Measurements from ENCODE around the gene VPS16.
A peak's percentile ranks its signal among the peaks of the same experiment; 100 is the strongest.

The VPS16 gene

DNA sequence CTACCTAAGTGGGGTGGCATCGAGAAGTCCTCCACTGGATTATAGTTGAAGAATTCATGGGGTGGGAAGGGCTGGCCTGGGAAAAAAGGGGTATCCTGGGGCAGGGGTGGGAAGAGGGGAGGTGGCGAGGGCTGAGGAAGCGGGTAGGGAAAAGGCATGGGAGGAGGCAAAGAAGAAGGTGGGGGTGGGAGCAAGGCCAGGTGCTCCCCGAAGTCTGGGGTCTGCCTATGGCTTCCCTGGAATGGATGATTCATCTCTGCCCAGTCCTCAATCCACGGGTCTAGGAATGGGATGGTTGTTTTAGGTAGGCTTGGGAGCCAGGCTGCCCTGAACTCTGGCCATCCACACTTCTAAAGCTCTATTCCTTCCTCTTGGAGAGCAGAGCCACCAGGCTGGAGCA lies 4.5 kb upstream of the VPS16 start:
- DNase-seq, result no peak

GRCh38 chr20:2837221-2837960 lies 3.2 kb upstream of the VPS16 start:
- peak; percentile 30 for DNase-seq

GRCh38 chr20:2838170-2838797 lies 2.3 kb upstream of the VPS16 start:
- peak; percentile 54 for DNase-seq

DNA sequence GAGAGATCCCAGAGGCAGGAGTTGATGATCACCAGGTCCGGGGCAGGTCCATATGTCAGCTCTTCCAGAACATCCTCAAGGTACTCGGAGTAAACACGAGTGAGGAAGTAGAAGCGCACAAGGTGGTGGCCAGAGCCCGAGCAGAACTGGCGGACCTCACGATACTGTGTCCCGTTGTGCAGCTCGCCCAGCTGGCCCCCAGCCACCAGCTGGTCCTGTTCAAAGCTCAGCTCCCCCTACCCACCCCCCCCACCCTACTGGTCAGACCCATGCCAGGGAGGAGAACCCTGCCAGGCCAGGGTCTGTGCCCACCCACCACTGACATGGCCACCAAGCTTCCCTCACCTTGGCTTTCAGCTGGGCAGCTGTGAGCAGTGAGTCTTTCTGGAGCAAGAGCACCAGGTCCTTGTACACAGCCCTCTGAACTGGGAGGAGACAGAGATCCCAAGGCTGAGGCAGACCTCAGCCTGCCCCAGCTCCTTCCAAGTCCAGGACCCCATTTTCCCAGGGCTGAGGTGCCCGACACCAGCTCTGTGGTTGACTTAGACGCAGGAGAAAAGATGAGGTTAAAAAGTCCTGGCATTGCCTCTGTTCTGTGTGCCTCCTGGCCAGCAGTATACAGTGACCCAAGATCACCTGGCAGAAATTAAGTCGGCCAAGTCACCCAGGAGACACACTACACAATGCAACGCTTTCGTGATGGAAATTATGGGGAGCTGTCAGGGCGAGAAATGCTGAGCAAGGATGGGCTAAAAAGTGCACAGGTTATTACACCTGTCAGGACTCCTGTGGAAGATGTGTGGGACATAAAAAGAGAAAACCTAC lies 1.5 kb upstream of the VPS16 start:
- DNase-seq, result peak; percentile 45

DNA sequence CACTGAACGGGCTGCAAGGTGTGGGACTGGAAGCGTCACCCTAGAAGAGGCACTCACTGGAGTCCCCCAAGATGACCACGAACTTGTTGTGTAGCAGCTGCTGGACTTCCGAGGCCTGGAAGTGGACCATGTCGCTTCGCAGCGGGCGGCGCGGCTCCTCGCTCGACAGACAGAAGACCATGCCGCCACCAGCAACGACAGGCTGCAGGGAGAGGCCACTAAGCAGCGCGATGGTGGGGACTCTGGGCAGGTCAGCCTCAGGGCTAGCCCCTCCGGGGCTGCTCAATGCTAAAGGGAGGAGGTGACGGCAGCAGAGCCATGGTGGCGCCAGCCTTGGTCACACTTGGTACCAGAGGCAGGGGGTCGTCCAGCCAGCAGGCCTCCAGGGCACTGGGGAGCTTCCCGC lies 810 bp upstream of the VPS16 start:
- DNase-seq, result no peak

DNA sequence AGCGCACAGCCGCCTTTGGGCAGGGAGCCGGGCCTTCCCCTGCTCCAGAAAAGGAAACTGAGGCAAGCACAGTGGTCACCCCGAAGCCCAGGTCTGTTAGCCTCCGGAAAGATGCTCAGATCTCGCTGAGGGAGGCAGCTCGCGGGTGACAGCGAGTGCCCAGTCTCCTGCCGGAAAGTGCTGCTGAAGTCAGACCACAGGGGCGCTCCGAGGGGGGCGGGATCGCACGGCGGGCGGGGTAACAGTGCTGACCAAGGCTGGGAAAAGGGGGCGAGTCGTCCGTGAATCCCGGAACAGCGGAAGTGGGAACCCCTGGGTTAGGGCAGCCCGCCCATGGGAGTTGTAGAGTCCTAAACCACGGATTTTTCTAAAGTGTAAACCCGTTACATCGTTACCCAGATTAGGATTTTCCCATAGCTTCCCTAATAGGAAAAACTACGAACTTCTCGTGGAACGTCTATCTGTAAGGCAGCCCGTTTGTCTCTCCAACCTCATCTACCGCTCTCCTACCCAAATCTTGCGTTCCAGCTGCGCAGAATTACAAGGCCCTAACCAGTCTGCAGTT lies 504 bp downstream of the VPS16 start:
- DNase-seq, result peak; percentile 79

DNA sequence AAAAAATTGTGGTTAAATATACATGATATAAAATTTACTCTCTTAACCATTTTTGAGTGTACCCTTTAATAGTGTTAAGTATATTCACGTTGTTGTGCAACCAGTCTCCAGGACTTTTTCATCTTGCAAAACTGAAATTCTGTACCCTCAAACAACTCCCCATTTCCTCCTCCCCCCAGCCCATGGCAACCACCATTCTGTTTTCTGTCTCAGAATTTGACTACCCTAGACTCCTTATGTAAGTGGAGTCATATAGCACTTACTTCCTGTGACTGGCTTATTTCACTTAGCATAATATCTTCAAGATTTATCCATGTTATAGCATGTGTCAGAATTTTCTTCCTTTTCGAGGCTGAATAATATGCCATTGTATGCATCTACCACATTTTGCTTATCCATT lies 5.1 kb downstream of the VPS16 start:
- no peak for DNase-seq

- no peak for DNase-seq
Observed at GRCh38 chr20:2846698-2847097, 6.2 kb downstream of the VPS16 start.

GRCh38 chr20:2847802-2848201 lies 7.3 kb downstream of the VPS16 start:
- no peak for DNase-seq

DNA sequence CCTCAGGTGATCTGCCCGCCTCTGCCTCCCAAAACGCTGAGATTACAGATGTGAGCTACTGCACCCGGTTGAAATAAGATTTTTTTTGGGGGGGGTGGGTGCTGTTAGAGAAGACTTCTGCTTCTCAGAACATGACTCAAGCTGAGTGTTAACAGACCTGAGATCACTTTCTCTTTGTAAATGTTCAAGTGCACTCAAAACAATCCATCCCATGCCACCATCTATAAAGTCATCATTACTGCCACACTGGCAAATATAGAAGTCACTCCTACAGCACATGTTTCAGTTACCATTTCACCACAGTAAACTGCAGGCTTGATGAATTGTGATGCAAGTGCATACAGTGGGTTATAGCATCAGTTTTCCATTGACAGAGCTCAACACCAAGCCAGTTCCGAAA lies 9.0 kb downstream of the VPS16 start:
- DNase-seq, result peak; percentile 9

GRCh38 chr20:2851086-2851485 lies 10.5 kb downstream of the VPS16 start:
- DNase-seq, result peak; percentile 48

- peak; percentile 37 for DNase-seq
Observed at GRCh38 chr20:2858591-2858990, 18.0 kb downstream of the VPS16 start.

GRCh38 chr20:2859330-2860121 lies 19.0 kb downstream of the VPS16 start:
- peak; percentile 36 for DNase-seq

DNA sequence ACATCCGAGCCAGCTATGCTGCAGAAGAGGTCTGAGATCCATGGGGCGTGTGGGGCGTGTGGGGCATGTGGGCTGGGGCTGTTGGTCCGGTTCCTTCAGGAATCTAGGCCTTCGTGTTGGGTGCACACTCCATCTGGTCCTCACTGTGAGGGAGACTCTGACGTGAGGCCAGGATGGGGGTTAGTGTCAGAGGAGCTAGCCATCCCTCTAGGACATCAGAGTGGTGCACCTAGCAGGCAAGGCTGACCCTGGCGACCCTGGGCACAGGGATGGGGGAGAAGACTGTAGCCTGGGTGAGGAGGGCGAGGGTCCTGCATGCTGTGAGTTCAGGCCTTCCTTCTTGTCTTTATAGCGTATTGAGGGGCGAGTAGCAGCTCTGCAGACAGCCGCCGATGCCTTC lies 24.1 kb downstream of the VPS16 start:
- peak; percentile 34 for DNase-seq

GRCh38 chr20:2865101-2865500 lies 24.6 kb downstream of the VPS16 start:
- DNase-seq, result peak; percentile 59

DNA sequence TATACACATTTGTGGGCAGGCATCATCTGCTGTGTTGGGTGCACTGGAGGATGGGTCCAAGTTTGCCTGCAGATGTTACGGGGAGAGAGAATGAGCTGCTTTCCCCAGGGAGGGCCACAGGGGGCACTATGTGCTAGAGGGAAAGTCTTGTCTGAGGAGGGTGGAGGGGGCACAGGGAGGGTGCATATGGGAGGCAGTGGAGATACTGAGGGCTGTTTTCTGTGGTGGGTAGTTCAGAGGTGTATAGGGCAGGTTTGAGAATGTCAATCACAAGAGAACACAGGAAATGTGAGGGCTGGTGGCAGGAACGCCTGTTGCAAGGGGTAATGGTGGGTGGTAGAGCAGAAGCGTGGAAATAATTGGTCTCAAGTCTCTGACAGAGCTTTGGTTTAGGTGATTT lies 25.1 kb downstream of the VPS16 start:
- peak; percentile 62 for DNase-seq

GRCh38 chr20:2866236-2866635 lies 25.7 kb downstream of the VPS16 start:
- DNase-seq, result no peak

DNA sequence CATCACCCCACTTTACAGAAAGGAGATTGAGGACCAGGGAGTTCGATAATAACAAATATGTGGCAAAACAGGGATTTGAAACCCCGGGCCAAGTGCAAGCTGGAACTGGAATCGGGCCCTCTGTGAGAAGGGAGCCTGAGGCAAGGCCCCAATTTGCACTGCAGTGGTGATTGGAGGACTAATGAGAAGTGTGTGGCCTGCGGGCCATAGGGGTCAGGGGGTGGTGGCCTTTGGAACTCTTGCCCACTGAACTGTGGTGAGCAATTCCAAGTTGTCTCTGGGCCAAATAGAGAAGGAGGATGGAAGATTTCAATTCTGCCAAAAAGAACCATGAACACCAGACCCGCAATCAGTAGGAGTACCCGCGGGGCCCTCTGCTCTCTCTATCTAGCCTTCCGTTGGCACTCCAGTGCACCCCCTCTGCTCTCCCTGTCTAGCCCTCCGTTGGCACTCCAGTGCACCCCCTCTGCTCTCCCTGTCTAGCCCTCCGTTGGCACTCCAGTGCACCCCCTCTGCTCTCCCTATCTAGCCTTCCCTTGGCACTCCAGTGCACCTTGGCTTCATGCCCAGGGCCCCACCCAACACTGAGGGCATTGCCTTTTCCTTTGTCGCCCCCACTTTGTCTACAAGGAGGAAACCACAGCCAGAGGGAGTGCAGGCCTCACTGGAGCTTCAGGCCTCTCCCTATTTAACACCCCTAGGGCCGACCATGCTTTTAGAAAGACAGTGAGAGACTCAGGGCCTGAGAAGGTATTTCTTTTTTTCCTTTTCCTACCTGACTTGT lies 26.7 kb downstream of the VPS16 start:
- DNase-seq, result no peak

DNA sequence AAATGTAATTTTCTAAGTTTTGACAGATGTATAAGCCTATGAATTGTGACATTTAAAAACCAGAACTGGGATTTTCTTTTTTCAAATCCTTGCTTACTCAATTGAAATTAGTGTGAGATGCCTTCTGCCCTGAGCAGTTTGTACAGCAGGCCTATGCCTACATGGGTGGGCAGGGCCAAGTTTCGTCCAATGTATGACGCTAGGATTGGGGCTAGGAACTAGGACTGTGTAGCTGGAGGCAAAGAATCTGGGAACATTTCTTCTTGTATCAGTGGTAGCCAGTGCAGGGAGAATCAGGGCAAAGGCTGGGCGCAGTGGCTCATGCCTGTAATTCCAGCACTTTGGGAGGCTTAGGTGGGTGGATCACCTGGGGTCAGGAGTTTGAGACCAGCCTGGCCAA lies 28.8 kb downstream of the VPS16 start:
- DNase-seq, result no peak

DNA sequence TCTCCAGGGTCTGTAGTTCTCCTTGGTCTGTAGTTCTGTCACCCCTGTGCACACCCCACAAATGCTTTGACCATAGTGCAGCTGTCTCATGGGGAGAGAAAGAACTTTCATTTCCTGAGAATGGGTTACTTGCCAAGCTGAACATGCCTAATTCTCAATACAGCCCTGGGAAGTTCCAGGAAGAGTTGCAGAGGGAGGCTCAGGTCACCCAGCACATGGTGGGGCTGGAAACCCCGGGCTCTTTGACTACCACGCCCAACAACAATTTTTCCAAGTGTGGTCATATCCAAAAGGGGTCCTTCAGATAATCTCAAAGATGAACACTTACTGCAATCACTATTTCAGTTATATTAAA lies 30.5 kb downstream of the VPS16 start:
- DNase-seq, result no peak

DNA sequence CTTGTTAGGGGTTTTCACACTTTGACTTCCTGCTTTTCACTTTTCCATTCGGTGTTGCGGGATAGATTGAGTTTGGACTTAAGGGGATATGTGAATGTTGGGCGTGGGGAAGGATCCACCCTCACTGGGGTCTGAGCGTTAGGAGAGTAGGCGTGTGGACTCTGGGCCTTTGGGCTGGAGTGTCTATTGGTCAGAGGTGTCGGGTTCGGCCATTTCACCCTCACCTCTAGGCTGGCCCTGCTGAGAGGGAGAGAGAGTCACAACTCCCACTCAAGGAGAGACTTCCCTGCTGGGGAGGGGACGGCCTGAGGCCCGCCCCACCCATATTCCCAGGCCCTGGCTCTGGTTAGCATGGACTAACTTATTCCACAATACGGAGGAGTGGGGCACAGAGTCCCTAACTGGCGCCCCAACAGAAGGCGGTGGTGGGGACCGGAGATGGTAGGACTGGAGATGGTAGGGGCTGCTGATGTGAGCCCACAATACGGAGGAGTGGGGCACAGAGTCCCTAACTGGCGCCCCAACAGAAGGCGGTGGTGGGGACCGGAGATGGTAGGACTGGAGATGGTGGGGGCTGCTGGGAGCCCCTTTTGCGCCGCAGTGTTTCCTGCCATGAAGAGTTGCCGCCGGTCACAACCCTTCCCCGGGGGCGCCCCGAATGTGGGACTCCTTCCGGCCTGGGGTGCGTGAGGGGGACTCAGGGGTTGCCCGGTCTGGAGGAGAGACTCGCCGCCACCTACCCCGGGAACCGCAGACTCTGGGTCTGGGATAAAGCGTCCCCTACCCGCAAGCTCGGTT lies 31.3 kb downstream of the VPS16 start:
- no peak for DNase-seq

Data from activated effector memory CD4-positive, alpha-beta T cell treated with anti-CD3 and anti-CD28 coated beads, Interleukin-2, amount 50 U/mL, for 16 hours (primary cell).